Chondrocyte (in vitro differentiated cells): ENCODE results near the gene QSOX1. TPM values are rescaled to one million over a fixed set of nuclear protein-coding genes. Genes with fewer than 3 reads are reported as not detected.

ENCODE experiments used
- DNase-seq: peaks from one replicate; pipeline ENCODE4 v3.0.0; 2021; ENCODE audit warnings: mixed read lengths, low spot score
- H3K27ac Mint-ChIP-seq: one replicate; pipeline ENCODE4 v1.8.0; 2021; ENCODE audit warnings: mild to moderate bottlenecking, moderate library complexity, mixed read lengths; ENCODE audit not compliant: unreplicated experiment
- H3K27me3 Mint-ChIP-seq: 2 replicates; pipeline ENCODE4 v1.8.0; 2021; ENCODE audit warnings: low read depth, mixed read lengths
- H3K36me3 Mint-ChIP-seq: 2 replicates; pipeline ENCODE4 v1.8.0; 2021; ENCODE audit warnings: low read depth, mixed read lengths
- H3K4me1 Mint-ChIP-seq: 2 replicates; pipeline ENCODE4 v1.8.0; 2021; ENCODE audit warnings: low read depth, mild to moderate bottlenecking, mixed read lengths
- H3K4me3 Mint-ChIP-seq: one replicate; pipeline ENCODE4 v1.8.0; 2021; ENCODE audit warnings: mild to moderate bottlenecking, moderate library complexity, mixed read lengths; ENCODE audit not compliant: unreplicated experiment
- H3K9me3 Mint-ChIP-seq: 2 replicates; pipeline ENCODE4 v1.8.0; 2021; ENCODE audit warnings: low read depth, mixed read lengths
- total RNA-seq: library from RNA; stranded (reverse); gene quantifications from 3 replicates; pipeline ENCODE4 v1.2.1, GENCODE V29; 2021
- TF ChIP-seq, protein P1 (sequence below): fragments of 200-600 bp; sonication (generic); IDR thresholded peaks from 2 replicates; pipeline ENCODE4 v1.5.0; 2021; ENCODE audit warnings: antibody characterized with exemption, mild to moderate bottlenecking, moderate library complexity

The QSOX1 gene
- total RNA-seq, 1 donor from 2014 or later: 232 TPM

DNA sequence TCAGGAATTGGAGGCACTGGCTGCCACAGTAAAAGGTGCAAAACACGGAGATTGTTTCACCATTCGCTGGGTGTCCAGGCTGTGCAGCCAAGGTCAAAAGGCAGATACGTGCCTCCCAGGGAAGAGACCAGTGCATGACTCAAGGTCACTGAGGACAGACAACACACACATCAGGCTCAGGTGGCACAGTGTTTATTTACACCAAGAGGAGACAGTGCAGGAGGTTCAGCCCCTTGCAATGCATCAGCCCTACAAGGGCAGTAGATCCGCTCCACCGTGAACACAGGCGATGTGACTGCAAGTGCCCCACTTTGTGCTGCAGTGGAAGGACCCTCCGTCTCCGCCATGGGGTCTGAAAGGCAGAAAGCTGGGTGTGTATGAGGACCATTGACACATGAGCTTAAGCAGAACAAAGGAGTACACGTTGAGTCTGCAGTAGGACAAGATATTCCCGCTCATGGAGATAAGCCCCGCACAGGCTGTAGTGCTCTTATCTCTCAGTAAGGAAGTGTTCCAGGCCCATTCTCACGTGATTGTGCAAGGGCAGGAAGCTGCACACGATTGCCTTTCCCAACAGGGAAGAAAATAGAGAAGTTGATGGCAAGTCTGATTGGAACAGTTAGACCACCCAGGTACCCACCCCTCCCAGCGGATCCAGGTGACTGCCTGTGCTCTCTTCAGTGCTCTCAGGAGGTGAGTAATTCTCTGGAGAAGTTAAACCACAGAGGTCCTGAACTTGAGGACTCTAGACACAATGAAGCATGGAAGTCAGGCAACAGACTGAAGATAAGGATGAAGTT, 37.5 kb upstream of the QSOX1 start:
- Mint-ChIP-seq H3K27ac (no peak overlapping the region), H3K27me3 (no peaks in the 10 kb centered on the region), H3K4me3 (no peak overlapping the region), H3K4me1 (peaks cover 26% of the 10 kb centered on the region), H3K36me3 (peaks cover 11% of the 10 kb centered on the region), H3K9me3 (no peaks in the 10 kb centered on the region)
- no peak for DNase-seq
- TF ChIP-seq, protein P1, sequence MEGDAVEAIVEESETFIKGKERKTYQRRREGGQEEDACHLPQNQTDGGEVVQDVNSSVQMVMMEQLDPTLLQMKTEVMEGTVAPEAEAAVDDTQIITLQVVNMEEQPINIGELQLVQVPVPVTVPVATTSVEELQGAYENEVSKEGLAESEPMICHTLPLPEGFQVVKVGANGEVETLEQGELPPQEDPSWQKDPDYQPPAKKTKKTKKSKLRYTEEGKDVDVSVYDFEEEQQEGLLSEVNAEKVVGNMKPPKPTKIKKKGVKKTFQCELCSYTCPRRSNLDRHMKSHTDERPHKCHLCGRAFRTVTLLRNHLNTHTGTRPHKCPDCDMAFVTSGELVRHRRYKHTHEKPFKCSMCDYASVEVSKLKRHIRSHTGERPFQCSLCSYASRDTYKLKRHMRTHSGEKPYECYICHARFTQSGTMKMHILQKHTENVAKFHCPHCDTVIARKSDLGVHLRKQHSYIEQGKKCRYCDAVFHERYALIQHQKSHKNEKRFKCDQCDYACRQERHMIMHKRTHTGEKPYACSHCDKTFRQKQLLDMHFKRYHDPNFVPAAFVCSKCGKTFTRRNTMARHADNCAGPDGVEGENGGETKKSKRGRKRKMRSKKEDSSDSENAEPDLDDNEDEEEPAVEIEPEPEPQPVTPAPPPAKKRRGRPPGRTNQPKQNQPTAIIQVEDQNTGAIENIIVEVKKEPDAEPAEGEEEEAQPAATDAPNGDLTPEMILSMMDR: no peak

GRCh38 chr1:180117764-180118116, 36.9 kb upstream of the QSOX1 start:
- Mint-ChIP-seq H3K4me3 (no peak overlapping the region), H3K4me1 (peaks cover 21% of the 10 kb centered on the region), H3K27ac (no peak overlapping the region), H3K9me3 (no peaks in the 10 kb centered on the region), H3K36me3 (peaks cover 6% of the 10 kb centered on the region), H3K27me3 (no peaks in the 10 kb centered on the region)
- no peak for DNase-seq
- TF ChIP-seq, protein P1: no peak

DNA sequence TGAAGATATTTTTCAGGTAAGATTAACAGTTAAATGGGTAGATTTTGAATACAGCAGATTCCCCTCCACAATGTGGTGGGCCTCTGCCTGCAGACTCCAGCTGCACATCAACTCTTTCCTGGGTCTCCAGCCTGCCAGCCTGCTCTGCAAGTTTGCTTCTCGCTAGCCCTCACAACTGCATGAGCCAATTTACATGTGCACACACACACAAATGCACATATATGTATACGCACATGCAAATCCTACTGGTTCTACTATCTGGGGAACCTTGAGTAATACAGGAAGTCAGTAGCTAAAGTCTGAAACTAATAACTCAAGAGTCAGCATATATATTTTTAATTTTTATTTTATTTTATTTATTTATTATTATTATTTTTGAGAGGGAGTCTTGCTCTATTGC, 34.8 kb upstream of the QSOX1 start:
- H3K4me3 Mint-ChIP-seq: no peak overlapping the region
- peaks cover 5% of the 10 kb centered on the region for H3K36me3 Mint-ChIP-seq
- H3K9me3 Mint-ChIP-seq: no peaks in the 10 kb centered on the region
- H3K27ac Mint-ChIP-seq: no peak overlapping the region
- H3K4me1 Mint-ChIP-seq: peaks cover 10% of the 10 kb centered on the region
- TF ChIP-seq, protein P1: no peak
- no peaks in the 10 kb centered on the region for H3K27me3 Mint-ChIP-seq
- DNase-seq: no peak

DNA sequence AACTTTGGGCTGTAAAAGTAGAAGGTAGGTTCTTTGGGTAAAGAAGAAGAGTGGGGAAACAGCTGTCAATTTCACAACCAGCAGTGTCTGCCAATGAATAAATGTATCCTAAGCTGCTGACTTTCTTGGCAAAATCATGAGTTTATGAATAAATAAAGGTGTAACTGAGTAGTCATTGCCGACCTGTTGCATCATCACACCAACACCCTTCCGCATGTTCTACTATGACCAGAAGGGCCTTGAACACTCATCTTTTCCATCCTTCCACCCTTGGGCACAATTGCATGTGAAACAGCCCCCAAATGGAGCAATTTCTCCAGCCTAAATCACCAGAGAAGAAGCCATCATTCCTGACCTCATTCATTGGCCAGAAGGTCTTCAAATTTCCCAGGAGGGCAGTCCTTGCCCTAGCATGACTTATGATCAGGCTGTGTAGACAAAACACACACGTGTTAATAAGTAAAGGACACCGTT, 31.2 kb upstream of the QSOX1 start:
- Mint-ChIP-seq H3K36me3 (no peaks in the 10 kb centered on the region), H3K27ac (no peak overlapping the region), H3K4me3 (no peak overlapping the region), H3K27me3 (no peaks in the 10 kb centered on the region), H3K4me1 (no peaks in the 10 kb centered on the region), H3K9me3 (no peaks in the 10 kb centered on the region)
- TF ChIP-seq, protein P1: no peak
- DNase-seq: no peak

DNA sequence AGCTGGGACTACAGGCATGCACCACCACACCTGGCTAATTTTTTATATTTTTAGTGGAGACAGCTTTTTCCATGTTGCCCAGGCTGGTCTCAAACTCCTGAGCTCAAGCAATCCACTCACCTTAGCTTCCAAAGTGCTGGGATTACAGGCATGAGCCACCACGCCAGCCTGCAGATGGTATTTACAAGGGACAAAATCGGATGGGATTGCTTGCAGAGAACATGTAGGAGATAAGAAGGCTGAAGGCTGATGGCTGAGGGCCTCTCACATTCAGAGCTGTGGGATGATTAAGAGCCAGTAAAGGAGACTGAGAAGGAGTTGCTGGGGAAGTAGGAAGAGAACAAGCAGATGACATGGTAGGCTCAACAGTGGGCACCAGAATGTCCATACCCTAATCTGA, 24.0 kb upstream of the QSOX1 start:
- Mint-ChIP-seq H3K9me3 (peaks cover 3% of the 10 kb centered on the region), H3K4me3 (no peak overlapping the region), H3K27me3 (no peaks in the 10 kb centered on the region), H3K36me3 (no peaks in the 10 kb centered on the region), H3K27ac (no peak overlapping the region), H3K4me1 (peaks cover 4% of the 10 kb centered on the region)
- DNase-seq: no peak
- TF ChIP-seq, protein P1: no peak
